ENCODE results near the gene CARD18.

- TF ChIP-seq, protein P1, sequence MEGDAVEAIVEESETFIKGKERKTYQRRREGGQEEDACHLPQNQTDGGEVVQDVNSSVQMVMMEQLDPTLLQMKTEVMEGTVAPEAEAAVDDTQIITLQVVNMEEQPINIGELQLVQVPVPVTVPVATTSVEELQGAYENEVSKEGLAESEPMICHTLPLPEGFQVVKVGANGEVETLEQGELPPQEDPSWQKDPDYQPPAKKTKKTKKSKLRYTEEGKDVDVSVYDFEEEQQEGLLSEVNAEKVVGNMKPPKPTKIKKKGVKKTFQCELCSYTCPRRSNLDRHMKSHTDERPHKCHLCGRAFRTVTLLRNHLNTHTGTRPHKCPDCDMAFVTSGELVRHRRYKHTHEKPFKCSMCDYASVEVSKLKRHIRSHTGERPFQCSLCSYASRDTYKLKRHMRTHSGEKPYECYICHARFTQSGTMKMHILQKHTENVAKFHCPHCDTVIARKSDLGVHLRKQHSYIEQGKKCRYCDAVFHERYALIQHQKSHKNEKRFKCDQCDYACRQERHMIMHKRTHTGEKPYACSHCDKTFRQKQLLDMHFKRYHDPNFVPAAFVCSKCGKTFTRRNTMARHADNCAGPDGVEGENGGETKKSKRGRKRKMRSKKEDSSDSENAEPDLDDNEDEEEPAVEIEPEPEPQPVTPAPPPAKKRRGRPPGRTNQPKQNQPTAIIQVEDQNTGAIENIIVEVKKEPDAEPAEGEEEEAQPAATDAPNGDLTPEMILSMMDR (IDR thresholded peaks at IDR 0.05) = no peak
- no peak for TF ChIP-seq ZFX (IDR thresholded peaks at IDR 0.05; ENCODE audit: borderline replicate concordance)
Measured at GRCh38 chr11:105181100-105181499, 41.5 kb upstream of the CARD18 start.

Measured in 22Rv1 (cell line).